ENCODE results near the gene PPCDC. TPM values are rescaled to one million over a fixed set of nuclear protein-coding genes. Genes with fewer than 3 reads are reported as not detected.

Gene PPCDC
- total and polyA plus RNA-seq, 12 donors, result 3.6 to 14.6 (median 5.8) TPM

- intact Hi-C loops (cut with DNase I), result loop anchor here in 7 of 10 donors (1.0 to 5.0 kb wide), 5 partner anchors 14 to 161 kb away; partner anchors contain the start of gene C15orf39 (in 1 of the 7)
- WGBS, 2 donors, result 24 to 33% methylated on average over 12 of the region's 12 CpGs
- ATAC-seq (peak; percentile 44 to 79 (median 68)), DNase-seq (peak; percentile 83)
- H3K4me3 ChIP-seq, result peak overlapping the region in 2 of 10 donors; percentile 28 to 32
- no peaks in the 10 kb centered on the region for H3K27me3 ChIP-seq
- peak; percentile 36 to 79 (median 65) for TF ChIP-seq CTCF (IDR thresholded peaks at IDR 0.05)
- H3K36me3 ChIP-seq, result peaks cover 0 to 4% (median 0%) of the 10 kb centered on the region in 9 donors
- H3K9me3 ChIP-seq, result no peaks in the 10 kb centered on the region
- peak overlapping the region; percentile 82 to 98 (median 92) for H3K27ac ChIP-seq
- peaks cover 43 to 92% (median 65%) of the 10 kb centered on the region in 9 donors for H3K4me1 ChIP-seq
Measured at GRCh38 chr15:75042730-75043508, 19.5 kb downstream of the PPCDC start.

DNA sequence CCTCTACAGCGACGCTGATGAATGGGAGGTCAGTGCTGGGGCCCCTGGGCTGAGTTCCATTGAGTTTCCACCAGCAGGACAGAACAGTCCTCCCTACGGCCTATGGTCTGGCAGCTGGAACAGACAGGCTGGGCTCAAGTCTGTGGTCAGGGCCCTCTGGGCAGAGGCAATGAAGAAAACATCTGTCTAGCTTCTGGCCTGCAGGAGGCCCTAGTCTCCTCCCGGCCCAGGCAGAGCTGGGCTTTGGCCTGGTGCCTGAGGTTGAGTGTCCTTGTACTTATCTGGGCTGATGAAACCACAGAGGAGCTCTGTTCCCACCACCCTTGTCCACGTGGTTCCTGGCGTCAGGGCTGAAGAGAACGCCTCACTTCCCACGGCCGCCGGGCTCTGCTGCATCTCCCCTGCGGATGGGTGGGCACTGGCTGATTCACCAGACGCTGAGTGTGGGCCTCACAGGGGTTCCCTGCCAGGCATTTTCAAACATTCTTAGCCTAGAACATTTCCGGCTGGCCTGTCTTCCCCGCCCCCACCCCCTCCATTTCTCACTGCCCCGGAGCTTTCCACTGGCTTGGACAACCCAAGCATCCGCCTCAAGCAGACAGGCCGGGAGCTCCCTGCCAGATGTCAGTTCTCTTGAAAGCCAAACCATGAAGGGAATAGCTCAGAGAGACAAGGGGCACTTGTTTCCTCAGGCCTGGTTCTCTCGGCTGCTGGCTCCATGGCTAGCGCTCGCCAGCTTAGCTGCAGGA lies 20.3 kb downstream of the PPCDC start:
- WGBS, 2 donors, result 4 to 5% methylated on average over 20 of the region's 20 CpGs
- Histone ChIP-seq H3K27ac (peak overlapping the region; percentile 82 to 98 (median 92)), H3K4me3 (peak overlapping the region in 4 of 10 donors; percentile 12 to 32 (median 27)), H3K9me3 (no peaks in the 10 kb centered on the region), H3K4me1 (peaks cover 50 to 92% (median 70%) of the 10 kb centered on the region in 9 donors), H3K27me3 (no peaks in the 10 kb centered on the region), H3K36me3 (peaks cover 0 to 10% (median 0%) of the 10 kb centered on the region in 9 donors)
- intact Hi-C loops (cut with DNase I), result loop anchor here in 7 of 10 donors (1.0 to 5.0 kb wide), 5 partner anchors 14 to 161 kb away; partner anchors contain the start of gene C15orf39 (in 1 of the 7)
- TF ChIP-seq CTCF (IDR thresholded peaks at IDR 0.05), result peak; percentile 30 to 81 (median 53)
- peak; percentile 83 to 95 (median 92) for ATAC-seq
- DNase-seq, result peak; percentile 95 to 98

DNA sequence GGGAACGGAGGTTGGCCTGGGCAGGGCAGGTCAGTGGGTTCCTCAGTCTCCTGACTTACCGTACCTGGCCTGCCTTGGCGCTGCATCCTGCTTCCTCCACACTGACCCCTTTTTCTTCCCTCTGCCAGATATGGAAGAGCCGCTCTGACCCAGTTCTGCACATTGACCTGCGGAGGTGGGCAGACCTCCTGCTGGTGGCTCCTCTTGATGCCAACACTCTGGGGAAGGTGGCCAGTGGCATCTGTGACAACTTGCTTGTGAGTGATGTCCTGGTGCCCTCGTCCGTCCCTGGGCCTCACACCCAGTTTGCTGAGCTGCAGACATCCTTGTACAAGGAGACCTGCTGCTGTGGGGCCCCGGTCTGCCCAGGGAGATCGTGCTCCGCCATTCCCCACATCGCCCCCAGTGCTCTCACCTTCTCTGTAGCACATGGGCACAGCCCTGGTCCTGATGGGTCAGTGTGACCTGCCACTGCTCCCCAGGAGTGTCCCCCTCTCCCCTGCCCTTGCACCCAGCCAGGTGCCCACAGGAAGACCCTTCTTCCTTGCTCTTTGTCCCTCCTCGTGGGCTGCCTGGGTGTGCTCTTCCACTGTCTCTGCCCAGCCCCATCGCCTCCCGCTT lies 21.0 kb downstream of the PPCDC start:
- Histone ChIP-seq H3K9me3 (no peaks in the 10 kb centered on the region), H3K27me3 (no peaks in the 10 kb centered on the region), H3K4me3 (peak overlapping the region in 4 of 10 donors; percentile 12 to 32 (median 27)), H3K27ac (peak overlapping the region; percentile 82 to 98 (median 92)), H3K4me1 (peaks cover 52 to 92% (median 76%) of the 10 kb centered on the region in 9 donors), H3K36me3 (peaks cover 0 to 15% (median 0%) of the 10 kb centered on the region in 9 donors)
- TF ChIP-seq CTCF (IDR thresholded peaks at IDR 0.05), result no peak
- intact Hi-C loops (cut with DNase I), result loop anchor here in 2 of 10 donors (2.0 to 5.0 kb wide), 2 partner anchors 46 to 158 kb away; partner anchors contain the start of gene C15orf39 (in 1 of the 2)
- ATAC-seq, result no peak
- DNase-seq, result no peak
- 72 to 73% methylated on average over 14 of the region's 14 CpGs for WGBS, 2 donors
